Mucosa of gallbladder (tissue), 1 donor: ENCODE measurements around the gene GRPEL1. TPM values are rescaled to one million over a fixed set of nuclear protein-coding genes. Genes with fewer than 3 reads are reported as not detected.

Experiments used
- DNase-seq: peaks from one replicate; pipeline ENCODE4 v3.0.0-alpha.2; 2020; ENCODE audit warnings: low spot score
- total RNA-seq: library from RNA; stranded (reverse); gene quantifications from one replicate; pipeline ENCODE4 v1.2.1, GENCODE V29; 2021
- donor health status: DM: no; HTN: no; CAD: no.

GRPEL1 gene
- total RNA-seq, 1 donor from 2014 or later: 27.5 TPM

GRCh38 chr4:7066006-7066405 lies 1.9 kb downstream of the GRPEL1 start:
- DNase-seq: no peak

GRCh38 chr4:7063362-7063761 lies 4.5 kb downstream of the GRPEL1 start:
- no peak for DNase-seq

- DNase-seq: no peak
These were observed 5.0 kb downstream of the GRPEL1 start for GRCh38 chr4:7062816-7063215.

- DNase-seq: no peak
These were observed 6.0 kb downstream of the GRPEL1 start for GRCh38 chr4:7061815-7062214.

GRCh38 chr4:7060346-7061150 lies 7.3 kb downstream of the GRPEL1 start:
- no peak for DNase-seq

- no peak for DNase-seq
These were observed 8.2 kb downstream of the GRPEL1 start for GRCh38 chr4:7059662-7060061.

- DNase-seq: no peak
These were observed 9.1 kb downstream of the GRPEL1 start for GRCh38 chr4:7058792-7059191.

- DNase-seq: no peak
These were observed 11.9 kb downstream of the GRPEL1 start for GRCh38 chr4:7055990-7056325.

GRCh38 chr4:7055111-7055989 lies 12.5 kb downstream of the GRPEL1 start:
- no peak for DNase-seq

GRCh38 chr4:7054106-7054880 lies 13.6 kb downstream of the GRPEL1 start:
- DNase-seq: no peak

GRCh38 chr4:7052923-7053715 lies 14.7 kb downstream of the GRPEL1 start:
- no peak for DNase-seq

GRCh38 chr4:7052313-7052712 lies 15.6 kb downstream of the GRPEL1 start:
- no peak for DNase-seq

- no peak for DNase-seq
These were observed 16.0 kb downstream of the GRPEL1 start for GRCh38 chr4:7051905-7052304.

GRCh38 chr4:7051144-7051495 lies 16.7 kb downstream of the GRPEL1 start:
- DNase-seq: no peak

GRCh38 chr4:7050481-7051143 lies 17.3 kb downstream of the GRPEL1 start:
- DNase-seq: no peak

GRCh38 chr4:7049739-7050138 lies 18.1 kb downstream of the GRPEL1 start:
- DNase-seq: no peak

- DNase-seq: no peak
These were observed 18.6 kb downstream of the GRPEL1 start for GRCh38 chr4:7049295-7049694.

GRCh38 chr4:7048642-7049041 lies 19.2 kb downstream of the GRPEL1 start:
- no peak for DNase-seq

- no peak for DNase-seq
These were observed 20.9 kb downstream of the GRPEL1 start for GRCh38 chr4:7046971-7047370.

- DNase-seq: no peak
These were observed 21.6 kb downstream of the GRPEL1 start for GRCh38 chr4:7045961-7046921.
